NCI-H460 (cell line): ENCODE measurements around the gene TDRD15. TPM values are rescaled to one million over a fixed set of nuclear protein-coding genes. Genes with fewer than 3 reads are reported as not detected.
"Not testable (repeated sequence)": the region's sequence is repeated elsewhere in the genome, so short reads cannot be mapped to it uniquely, and the experiment has no call there.

ENCODE experiments used
- DNase-seq: peaks from one replicate; pipeline ENCODE4 v3.0.0-alpha.2; 2016; ENCODE audit warnings: low read depth; ENCODE audit errors: extremely low read depth
- total RNA-seq: library from RNA; depleted of rRNA; stranded (reverse); fragments of >200 nt; shearing (Covaris generic); gene quantifications from 2 replicates; pipeline ENCODE4 v1.2.3, GENCODE V29; 2014; rRNA removed

TDRD15 gene
- total RNA-seq, 1 experiment from 2014 or later = not detected

DNA sequence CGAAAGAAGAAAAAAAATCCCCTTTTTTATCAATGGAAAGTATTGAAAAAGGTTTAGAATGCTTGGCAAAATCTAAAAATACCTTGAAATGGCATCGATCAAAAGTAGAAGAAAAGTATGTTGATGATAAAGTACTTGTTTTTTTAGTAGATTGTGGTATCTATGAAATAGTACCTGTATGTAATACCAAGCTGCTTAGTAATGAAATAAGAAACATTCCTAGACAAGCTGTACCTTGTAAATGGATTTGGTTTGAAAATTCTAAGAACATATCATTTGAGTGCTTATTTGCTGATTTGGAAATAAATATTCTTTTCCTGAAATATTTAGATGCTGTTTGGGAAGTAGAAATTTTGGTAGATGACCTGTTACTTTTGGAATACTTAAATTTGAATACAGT, 18.4 kb downstream of the TDRD15 start:
- no peak for DNase-seq

DNA sequence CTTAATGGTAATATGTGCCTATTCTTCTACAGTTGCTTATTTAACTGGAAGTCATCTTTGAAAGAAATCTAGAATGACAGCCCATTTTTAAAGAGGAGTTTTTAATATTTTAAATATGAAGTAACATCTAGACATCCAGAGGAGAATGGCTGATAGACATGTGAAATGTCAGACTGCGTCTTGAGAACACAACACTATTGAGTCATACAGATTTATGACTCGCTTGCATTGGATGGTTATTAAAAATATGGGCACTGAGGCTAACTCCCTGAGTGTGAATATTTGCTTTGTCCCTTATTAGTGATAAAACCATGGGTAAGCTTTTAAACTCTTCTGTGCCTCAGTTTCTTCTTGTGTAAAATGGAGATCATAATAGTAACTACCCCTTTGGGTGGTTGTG, 22.9 kb downstream of the TDRD15 start:
- no peak for DNase-seq

DNA sequence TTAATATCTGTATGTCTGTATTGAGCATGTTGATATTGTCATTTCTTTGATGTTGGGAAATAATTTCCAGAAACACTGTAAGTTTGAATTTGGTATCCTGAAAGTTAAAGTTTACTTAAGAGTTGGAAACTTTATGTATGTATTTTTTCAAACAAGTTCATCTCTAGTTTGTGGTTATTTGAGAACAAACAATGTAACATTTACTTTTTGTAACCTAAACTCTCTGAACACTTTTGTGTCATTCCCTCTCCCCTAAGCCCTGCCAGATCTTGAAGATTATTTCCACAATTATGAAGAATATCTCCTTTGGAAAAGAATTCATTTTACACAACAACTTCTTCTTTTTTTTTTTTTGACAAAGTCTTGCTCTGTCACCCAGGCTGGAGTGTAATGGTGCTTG, 24.9 kb downstream of the TDRD15 start:
- DNase-seq = no peak

GRCh38 chr2:21151234-21151633, 27.5 kb downstream of the TDRD15 start:
- DNase-seq = not testable (repeated sequence)

- DNase-seq = no peak
These were observed 31.8 kb downstream of the TDRD15 start for GRCh38 chr2:21155365-21156136.

DNA sequence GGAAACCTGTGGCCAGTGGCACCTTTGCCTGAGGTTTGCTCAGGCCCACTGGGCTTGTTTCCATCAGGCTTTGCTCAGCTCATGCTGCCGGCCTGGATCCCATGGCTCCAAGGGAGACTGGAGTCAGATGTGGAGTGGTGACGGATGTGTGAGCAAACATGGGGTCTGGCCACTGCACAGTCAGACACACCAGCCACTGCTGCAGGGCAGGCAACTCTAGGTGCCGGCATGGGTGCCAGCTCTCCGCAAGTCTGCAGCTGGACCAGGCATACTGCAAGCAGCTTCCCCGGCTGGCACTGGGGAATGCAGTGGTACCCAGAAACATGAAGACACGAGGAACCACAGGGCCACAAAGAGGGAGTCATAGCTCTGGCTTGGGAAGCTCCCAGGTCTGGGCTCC, 37.4 kb downstream of the TDRD15 start:
- no peak for DNase-seq

DNA sequence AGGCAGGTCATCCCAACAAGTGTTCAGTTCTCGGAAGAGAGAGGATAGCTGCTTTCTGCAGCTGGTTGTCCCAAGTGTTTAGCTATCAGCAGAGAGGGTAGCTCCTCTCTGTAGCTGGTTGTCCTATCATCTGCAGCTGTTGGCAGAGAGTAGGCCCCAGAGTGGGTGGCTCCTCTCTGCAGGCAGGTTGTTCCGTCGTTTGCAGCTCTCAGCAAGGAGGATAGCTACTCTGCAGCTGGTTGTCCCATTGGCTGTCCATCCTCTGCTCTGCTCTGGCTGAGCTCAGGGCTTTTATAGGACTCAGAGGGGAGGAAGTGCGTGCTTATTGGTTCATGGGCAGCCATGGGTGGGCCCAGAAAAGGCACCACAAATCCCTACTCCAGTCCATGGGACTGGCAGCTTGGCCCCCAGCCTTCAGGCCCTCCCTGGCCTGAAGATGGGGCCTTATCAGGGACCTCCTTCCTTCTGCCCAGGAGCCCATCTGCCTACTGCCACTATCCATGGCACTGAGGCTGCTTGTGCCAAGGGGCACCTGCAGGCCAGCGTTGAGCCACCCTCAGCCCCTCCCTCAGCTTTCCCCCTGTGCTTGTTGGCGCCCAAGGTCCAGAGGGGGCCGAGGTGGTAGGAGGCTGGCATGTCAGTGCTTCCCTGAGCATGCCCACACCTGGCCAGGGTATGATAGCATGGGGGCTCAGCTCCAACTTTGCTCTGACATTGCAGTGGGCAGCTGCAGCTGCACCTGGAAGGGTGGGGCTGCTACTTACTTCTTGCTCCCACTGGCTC, 38.3 kb downstream of the TDRD15 start:
- no peak for DNase-seq

GRCh38 chr2:21162615-21162878, 38.8 kb downstream of the TDRD15 start:
- no peak for DNase-seq

GRCh38 chr2:21163213-21163612, 39.4 kb downstream of the TDRD15 start:
- DNase-seq = no peak

DNA sequence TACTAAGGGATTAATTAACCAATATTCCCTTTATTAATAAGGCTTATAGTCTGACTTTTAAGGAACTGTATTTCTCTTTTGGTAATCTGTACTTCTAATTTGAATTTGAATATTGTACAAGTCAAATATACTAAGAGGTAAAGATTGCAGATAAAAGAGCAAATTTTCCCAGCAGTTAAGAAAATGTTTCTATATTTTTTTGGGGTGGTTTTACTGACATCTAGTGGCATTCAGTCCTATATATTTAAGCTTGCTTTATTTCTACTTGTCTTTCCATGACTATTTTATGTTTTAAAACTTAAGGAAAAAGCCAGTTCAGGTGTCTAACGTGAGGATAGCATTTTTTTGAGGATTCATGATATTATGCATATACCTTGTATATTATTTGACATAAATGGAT, 41.6 kb downstream of the TDRD15 start:
- no peak for DNase-seq

GRCh38 chr2:21175895-21176646, 52.3 kb downstream of the TDRD15 start:
- no peak for DNase-seq

DNA sequence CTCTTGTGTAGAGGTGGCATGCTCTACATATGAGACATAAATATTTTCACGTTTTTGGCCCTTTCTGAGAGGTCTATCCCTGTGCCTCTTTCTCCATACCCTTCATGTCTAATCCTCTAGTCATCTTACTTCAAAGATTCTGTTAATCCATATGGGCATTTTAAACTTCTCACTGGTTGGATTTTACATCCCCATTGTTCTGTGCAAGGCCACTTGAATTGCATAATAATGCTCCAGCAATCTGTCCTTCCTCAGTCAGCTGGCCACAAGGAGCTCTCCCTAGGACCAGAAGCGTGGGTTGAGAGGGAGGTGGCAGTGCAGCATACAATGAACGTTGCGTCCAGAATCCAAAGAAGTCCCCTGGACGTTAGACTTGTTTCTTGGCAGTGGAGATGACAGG, 58.2 kb downstream of the TDRD15 start:
- DNase-seq = no peak

- no peak for DNase-seq
These were observed 59.5 kb downstream of the TDRD15 start for GRCh38 chr2:21183306-21183705.

DNA sequence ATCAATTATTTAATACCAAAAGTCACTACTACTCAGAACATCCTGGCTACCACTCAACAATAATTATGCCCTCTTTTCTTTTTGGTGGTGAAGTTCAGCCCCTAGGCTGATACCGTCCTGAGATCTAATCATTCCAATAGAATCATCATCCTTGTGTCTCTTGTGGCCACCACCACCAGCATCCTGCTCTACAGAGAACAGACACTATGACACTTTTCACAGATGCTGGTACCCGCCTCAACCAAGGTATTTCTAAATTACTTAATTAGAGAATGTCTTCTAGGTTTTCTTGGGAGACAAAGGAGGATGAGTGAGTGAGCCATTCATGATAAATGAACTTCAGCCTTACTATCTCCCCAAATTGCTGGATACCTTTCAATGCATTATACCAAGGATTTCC, 60.0 kb downstream of the TDRD15 start:
- no peak for DNase-seq

GRCh38 chr2:21191535-21191934, 67.8 kb downstream of the TDRD15 start:
- DNase-seq = no peak

Other genes with a start within 250 kb of the TDRD15 start
- gene APOB, start 79.9 kb upstream of the TDRD15 start, total RNA-seq = not detected in 2 replicates